ENCODE data around the gene CLMP. TPM values are rescaled to one million over a fixed set of nuclear protein-coding genes. Genes with fewer than 3 reads are reported as not detected.
"Not testable (repeated sequence)": the region's sequence is repeated elsewhere in the genome, so short reads cannot be mapped to it uniquely, and the experiment has no call there.

The CLMP gene
- total RNA-seq, 4 donors from 2014 or later: 169 to 215 (median 197) TPM

GRCh38 chr11:123135863-123136446 is 59.1 kb downstream of the CLMP start:
- no peak overlapping the region for H3K4me3 ChIP-seq
- peak overlapping the region; percentile 73 to 81 (median 76) for H3K27ac ChIP-seq (replicated peaks in 1 of 4)
- no peak for DNase-seq (ENCODE audit: extremely low spot score)
- TF ChIP-seq CTCF (IDR thresholded peaks at IDR 0.05): no peak
- TF ChIP-seq POLR2A (IDR thresholded peaks at IDR 0.05; ENCODE audit: low read depth): no peak
- TF ChIP-seq POLR2AphosphoS5 (IDR thresholded peaks at IDR 0.05): no peak
- TF ChIP-seq EP300 (IDR thresholded peaks at IDR 0.05): no peak
- no peaks in the 10 kb centered on the region for H3K36me3 ChIP-seq
- peaks cover 12 to 72% (median 65%) of the 10 kb centered on the region in 4 donors for H3K4me1 ChIP-seq
- H3K9me3 ChIP-seq: no peaks in the 10 kb centered on the region
- H3K27me3 ChIP-seq: no peaks in the 10 kb centered on the region
- 86% methylated on average over 18 of the region's 18 CpGs for WGBS
- intact Hi-C loops (cut with DNase I): no loop called here

GRCh38 chr11:123132881-123133280 is 62.2 kb downstream of the CLMP start:
- no peak for TF ChIP-seq POLR2AphosphoS5 (IDR thresholded peaks at IDR 0.05)
- no peak for TF ChIP-seq EP300 (IDR thresholded peaks at IDR 0.05)
- no peak for TF ChIP-seq POLR2A (IDR thresholded peaks at IDR 0.05; ENCODE audit: low read depth)

GRCh38 chr11:123132034-123132766 is 62.8 kb downstream of the CLMP start:
- H3K36me3 ChIP-seq; intact Hi-C loops (cut with DNase I); H3K27me3 ChIP-seq; H3K4me3 ChIP-seq; H3K9me3 ChIP-seq; DNase-seq (ENCODE audit: extremely low spot score): not testable (repeated sequence)
- WGBS: 55% methylated on average over 8 of the region's 8 CpGs
- H3K4me1 ChIP-seq: peaks cover 3 to 70% (median 62%) of the 10 kb centered on the region in 4 donors
- peak overlapping the region; percentile 75 to 81 (median 78) for H3K27ac ChIP-seq (replicated peaks in 1 of 4)

More at GRCh38 chr11:123132881-123133280, 62.2 kb downstream of the CLMP start:
- H3K36me3 ChIP-seq: no peaks in the 10 kb centered on the region
- 94% methylated on average over 6 of the region's 6 CpGs for WGBS
- intact Hi-C loops (cut with DNase I): no loop called here
- H3K4me1 ChIP-seq: peaks cover 10 to 77% (median 68%) of the 10 kb centered on the region in 4 donors
- H3K9me3 ChIP-seq: no peaks in the 10 kb centered on the region
- no peak overlapping the region for H3K4me3 ChIP-seq
- H3K27me3 ChIP-seq: no peaks in the 10 kb centered on the region
- peak overlapping the region; percentile 75 to 81 (median 78) for H3K27ac ChIP-seq (replicated peaks in 1 of 4)
- no peak for DNase-seq (ENCODE audit: extremely low spot score)

- 39% methylated on average over 3 of the region's 3 CpGs for WGBS
- Histone ChIP-seq H3K4me3 (no peak overlapping the region), H3K27me3 (no peaks in the 10 kb centered on the region), H3K27ac (replicated peaks in 1 of 4) (peak overlapping the region; percentile 75 to 81 (median 78)), H3K9me3 (no peaks in the 10 kb centered on the region), H3K4me1 (peaks cover 3 to 57% (median 45%) of the 10 kb centered on the region in 4 donors), H3K36me3 (no peaks in the 10 kb centered on the region)
- no peak for DNase-seq (ENCODE audit: extremely low spot score)
- intact Hi-C loops (cut with DNase I): no loop called here
- TF ChIP-seq CTCF (IDR thresholded peaks at IDR 0.05) (no peak), POLR2AphosphoS5 (IDR thresholded peaks at IDR 0.05) (no peak), EP300 (IDR thresholded peaks at IDR 0.05) (no peak), POLR2A (IDR thresholded peaks at IDR 0.05; ENCODE audit: low read depth) (no peak)
Measured at GRCh38 chr11:123129920-123130319, 65.1 kb downstream of the CLMP start.

GRCh38 chr11:123125169-123125568 is 69.9 kb downstream of the CLMP start:
- no peaks in the 10 kb centered on the region for H3K36me3 ChIP-seq
- TF ChIP-seq POLR2A (IDR thresholded peaks at IDR 0.05; ENCODE audit: low read depth) (no peak), CTCF (IDR thresholded peaks at IDR 0.05) (no peak)
- H3K4me3 ChIP-seq: no peak overlapping the region
- no peak for DNase-seq (ENCODE audit: extremely low spot score)
- peak overlapping the region in 3 of 4 donors; percentile 2 to 32 (median 16) for H3K27ac ChIP-seq (replicated peaks in 1 of 4)
- H3K27me3 ChIP-seq: no peaks in the 10 kb centered on the region
- no peaks in the 10 kb centered on the region for H3K9me3 ChIP-seq
- H3K4me1 ChIP-seq: peaks cover 5 to 39% (median 36%) of the 10 kb centered on the region in 4 donors
- 76% methylated on average over 3 of the region's 3 CpGs for WGBS
- intact Hi-C loops (cut with DNase I): no loop called here

Data from esophagus muscularis mucosa (tissue), 4 donors.